Activated CD4-positive, alpha-beta T cell treated with anti-CD3 and anti-CD28 coated beads, Interleukin-10, Interleukin-2, amounts not matched to agents 100 ng/mL and 50 ng/mL, durations not matched to agents 16 hours and 8 hours (primary cell): Measurements from ENCODE around the gene SPEG.

Source experiments
- DNase-seq: peaks from one replicate; pipeline ENCODE4 v3.0.0-alpha.2; 2020

The SPEG gene

GRCh38 chr2:219499555-219499954 lies 64.9 kb downstream of the SPEG start:
- no peak for DNase-seq

GRCh38 chr2:219500135-219500534 lies 65.5 kb downstream of the SPEG start:
- no peak for DNase-seq

DNA sequence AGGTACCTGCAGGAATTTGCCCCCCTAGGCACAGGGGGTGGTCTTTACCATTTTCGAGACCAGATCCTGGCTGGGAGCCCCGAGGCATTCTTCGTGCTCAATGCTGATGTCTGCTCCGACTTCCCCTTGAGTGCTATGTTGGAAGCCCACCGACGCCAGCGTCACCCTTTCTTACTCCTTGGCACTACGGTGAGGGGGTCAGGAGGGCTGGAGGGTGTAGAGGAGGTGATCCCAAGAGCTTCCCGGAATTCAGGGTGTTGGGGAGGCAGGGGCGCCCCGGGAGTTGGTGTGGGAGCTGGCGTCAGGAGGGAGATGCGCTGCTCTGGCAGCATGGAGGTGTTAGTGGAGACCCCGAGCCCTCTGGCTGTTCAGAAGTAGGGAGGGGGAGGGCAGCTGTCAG lies 67.2 kb downstream of the SPEG start:
- no peak for DNase-seq

DNA sequence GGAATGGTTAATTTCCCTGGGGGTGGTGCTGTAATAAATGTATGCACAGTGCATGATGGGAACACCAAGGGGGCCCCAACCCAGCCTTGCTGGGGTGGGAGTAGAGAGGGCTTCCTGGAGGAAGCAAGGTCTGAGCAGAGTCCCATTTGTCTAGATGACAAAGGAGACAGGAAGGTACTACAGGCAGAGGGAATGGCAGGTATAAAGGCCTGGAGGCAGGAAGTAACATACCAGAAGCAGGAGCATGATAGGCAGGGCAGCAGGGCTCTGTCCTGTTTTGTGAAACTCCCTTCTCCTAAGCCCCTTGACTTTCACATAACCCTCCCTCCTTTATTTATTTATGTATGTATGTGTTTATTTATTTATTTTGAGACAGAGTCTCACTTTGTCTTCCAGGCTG lies 68.0 kb downstream of the SPEG start:
- no peak for DNase-seq

DNA sequence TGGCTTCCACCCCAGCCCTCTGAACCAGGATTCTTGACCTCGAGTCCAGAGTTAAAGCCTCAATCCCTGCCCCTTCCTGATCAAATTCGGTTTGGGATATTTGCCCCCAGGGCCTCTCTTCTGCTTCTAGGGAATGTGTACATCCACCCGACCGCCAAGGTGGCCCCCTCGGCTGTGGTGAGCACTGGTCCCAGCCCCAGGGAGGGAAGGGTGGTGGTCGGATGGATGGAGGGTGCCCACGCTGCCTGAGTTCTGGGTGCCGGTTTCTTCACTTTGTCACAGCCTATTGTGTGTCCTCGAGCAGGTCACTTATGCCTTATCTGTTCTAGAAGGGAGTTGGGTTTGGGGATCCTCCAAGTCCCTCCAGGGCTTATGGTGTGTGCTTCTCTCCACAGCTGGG lies 70.9 kb downstream of the SPEG start:
- DNase-seq, result no peak

GRCh38 chr2:219506153-219506801 lies 71.6 kb downstream of the SPEG start:
- no peak for DNase-seq

- no peak for DNase-seq
These were observed 72.3 kb downstream of the SPEG start for GRCh38 chr2:219506802-219507526.

- no peak for DNase-seq
These were observed 73.2 kb downstream of the SPEG start for GRCh38 chr2:219507581-219508443.

- no peak for DNase-seq
These were observed 73.7 kb downstream of the SPEG start for GRCh38 chr2:219508444-219508734.

DNA sequence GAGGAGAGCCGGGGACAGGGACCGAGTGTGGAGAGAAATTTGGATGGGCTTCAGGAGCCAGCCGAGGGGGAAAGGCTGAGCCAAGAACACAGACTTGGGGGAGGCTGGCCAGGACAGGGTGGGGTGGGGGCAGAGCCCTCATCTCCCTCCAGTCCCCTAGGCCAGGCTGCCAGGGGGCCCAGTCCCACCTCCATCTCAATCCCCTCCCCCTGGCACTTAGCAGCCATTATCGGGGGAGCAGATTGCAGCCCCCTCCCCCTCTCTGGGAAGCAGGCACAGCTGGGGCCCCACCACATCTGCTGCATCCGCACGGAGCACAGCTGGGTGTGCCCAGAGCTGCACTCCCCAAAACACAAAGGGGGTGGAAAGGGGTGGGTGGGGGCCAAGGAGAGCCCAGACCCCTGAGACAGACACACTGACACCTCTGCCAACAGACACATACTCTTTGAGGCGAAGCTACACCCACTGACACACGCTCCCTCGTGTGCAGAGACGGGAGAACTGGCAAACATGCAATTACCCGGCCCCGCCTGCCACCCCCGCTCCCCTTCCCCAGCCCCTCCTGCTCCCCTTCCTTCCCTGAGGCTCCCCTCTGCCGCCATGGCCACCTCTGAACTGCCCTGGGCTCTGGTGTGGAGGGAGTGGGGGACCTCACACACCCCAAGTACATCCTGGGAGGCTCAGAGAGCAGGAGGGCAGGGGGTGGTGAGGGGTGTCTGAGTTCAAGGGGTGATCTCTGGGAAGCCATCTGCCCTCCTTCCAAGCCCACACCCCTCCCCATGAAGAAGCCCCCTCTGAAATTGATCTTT lies 74.5 kb downstream of the SPEG start:
- no peak for DNase-seq

GRCh38 chr2:219509780-219510511 lies 75.3 kb downstream of the SPEG start:
- DNase-seq, result peak; percentile 51

DNA sequence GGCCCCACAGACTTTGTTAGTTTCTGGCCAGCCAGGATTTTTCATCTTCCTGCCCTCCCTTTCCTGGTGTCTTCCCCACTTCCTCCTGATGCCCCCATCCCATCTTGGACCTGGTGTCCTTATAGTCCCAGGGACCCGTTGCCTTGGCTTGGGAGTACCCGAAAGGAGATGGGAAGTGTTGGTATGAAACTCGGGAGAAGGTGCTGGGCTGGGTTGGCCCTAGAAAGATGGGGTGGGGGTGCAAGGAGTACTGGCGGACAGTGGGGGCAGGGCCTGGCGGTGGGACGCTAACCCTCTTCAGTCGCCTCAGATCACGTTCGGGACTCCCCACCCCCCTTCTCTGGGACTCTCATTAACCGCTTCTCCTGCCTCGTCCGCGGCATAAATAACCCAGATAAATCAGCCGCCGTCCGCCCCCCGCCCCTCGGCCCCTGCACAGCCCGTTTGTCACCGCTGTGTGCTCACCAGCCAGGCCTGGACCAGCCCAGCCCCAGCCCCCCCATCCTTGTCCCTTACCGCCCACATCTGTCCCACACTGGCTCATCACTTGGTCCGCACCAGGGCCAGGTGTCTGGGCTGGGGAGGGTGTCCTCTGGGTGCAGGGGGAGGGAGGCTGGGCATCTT lies 76.0 kb downstream of the SPEG start:
- no peak for DNase-seq

DNA sequence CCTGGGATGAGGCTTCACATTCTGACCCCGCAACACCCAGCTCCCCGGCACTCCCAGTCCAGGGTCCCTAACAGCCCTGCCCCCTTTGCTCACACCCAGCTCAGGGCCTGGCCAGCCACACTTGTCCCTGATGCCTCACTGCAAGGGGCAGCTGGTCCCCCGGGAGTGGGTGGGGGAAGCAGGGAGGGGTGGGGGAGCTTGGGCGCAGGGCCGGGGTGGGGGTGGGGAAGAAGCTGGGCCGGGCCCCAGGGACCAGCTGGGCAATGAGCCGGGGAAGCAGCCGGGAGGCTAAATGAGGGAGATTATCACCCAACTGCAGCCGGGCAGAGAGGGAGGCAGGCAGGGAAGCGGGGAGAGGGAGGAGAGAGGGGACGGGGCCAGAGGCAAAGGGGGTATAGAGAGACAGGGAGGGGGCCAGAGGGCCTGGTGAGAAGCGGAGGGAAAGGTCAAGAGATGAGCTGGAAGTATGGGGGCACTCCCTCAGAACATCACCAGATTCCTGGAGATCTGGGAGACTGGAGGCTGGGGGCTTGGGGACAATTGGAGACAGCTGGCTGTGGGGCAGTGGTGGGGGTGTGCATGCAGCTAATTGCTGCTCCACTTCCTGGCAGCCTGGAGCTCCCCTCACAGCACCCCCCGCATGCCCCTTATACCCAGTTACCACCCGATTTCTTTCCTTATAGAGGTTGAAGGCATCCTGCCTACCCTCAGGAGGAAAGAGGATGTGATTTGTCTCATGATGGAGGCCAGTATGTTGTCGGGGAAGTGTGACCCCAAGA lies 77.1 kb downstream of the SPEG start:
- no peak for DNase-seq

GRCh38 chr2:219512524-219513216 lies 78.0 kb downstream of the SPEG start:
- DNase-seq, result no peak

GRCh38 chr2:219513787-219514186 lies 79.1 kb downstream of the SPEG start:
- no peak for DNase-seq

GRCh38 chr2:219514196-219514761 lies 79.6 kb downstream of the SPEG start, which contains the start of gene ASIC4:
Gene ASIC4, plus strand, starts transcription at chr2:219514482. Its CDS starts 243 bp downstream, at chr2:219514725.
- DNase-seq, result no peak

DNA sequence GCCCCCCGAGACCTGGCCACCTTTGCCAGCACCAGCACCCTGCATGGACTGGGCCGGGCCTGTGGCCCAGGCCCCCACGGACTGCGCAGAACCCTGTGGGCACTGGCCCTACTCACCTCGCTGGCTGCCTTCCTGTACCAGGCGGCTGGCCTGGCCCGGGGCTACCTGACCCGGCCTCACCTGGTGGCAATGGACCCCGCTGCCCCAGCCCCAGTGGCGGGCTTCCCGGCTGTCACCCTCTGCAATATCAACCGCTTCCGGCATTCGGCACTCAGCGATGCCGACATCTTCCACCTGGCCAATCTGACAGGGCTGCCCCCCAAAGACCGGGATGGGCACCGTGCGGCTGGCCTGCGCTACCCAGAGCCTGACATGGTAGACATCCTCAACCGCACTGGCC lies 80.2 kb downstream of the SPEG start:
- DNase-seq, result no peak

- no peak for DNase-seq
These were observed 81.4 kb downstream of the SPEG start for GRCh38 chr2:219515874-219516629.

DNA sequence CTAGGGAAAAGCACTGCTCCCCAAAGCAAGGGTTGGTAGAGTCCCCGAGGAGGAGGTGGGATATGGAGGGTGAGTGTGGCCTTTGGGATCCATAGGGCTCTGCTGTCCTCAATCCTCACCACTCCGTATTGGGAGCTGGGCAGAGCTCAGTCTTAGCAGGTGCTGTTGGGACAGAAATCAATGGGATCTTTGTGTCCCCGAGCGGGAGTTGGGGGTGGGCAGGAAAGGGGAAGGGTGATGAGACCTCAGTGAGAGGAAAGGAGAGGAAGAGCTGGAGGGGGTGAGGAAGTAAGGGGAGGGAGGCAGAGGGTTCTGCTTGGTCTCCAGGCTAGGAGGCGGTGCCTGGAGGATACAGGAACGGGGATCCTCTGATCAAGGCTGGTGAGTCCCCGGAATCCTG lies 82.2 kb downstream of the SPEG start:
- no peak for DNase-seq
